Measurements from ENCODE around the gene CEP72. TPM values are rescaled to one million over a fixed set of nuclear protein-coding genes. Genes with fewer than 3 reads are reported as not detected.
"Not testable (repeated sequence)": the region's sequence is repeated elsewhere in the genome, so short reads cannot be mapped to it uniquely, and the experiment has no call there.

Gene CEP72
- total RNA-seq, 1 donor from 2014 or later: 4.8 TPM

GRCh38 chr5:623531-623930 is 11.4 kb downstream of the CEP72 start:
- no peak for DNase-seq (ENCODE audit: low read depth)
- no peaks in the 10 kb centered on the region for H3K27me3 ChIP-seq (ENCODE audit: control insufficient read depth, insufficient read depth, low read length)
- H3K36me3 ChIP-seq (ENCODE audit: control insufficient read depth, insufficient read depth, low read length): no peaks in the 10 kb centered on the region
- TF ChIP-seq CTCF (IDR thresholded peaks at IDR 0.05; ENCODE audit: insufficient read depth, low read length, poor library complexity, severe bottlenecking): no peak
- no peak overlapping the region for H3K4me3 ChIP-seq (ENCODE audit: low read depth, low read length)

- no peaks in the 10 kb centered on the region for H3K27me3 ChIP-seq (ENCODE audit: control insufficient read depth, insufficient read depth, low read length)
- no peak for DNase-seq (ENCODE audit: low read depth)
- no peak for TF ChIP-seq CTCF (IDR thresholded peaks at IDR 0.05; ENCODE audit: insufficient read depth, low read length, poor library complexity, severe bottlenecking)
- H3K36me3 ChIP-seq (ENCODE audit: control insufficient read depth, insufficient read depth, low read length): no peaks in the 10 kb centered on the region
- H3K4me3 ChIP-seq (ENCODE audit: low read depth, low read length): no peak overlapping the region
Measured at GRCh38 chr5:624118-624950, 12.2 kb downstream of the CEP72 start.

GRCh38 chr5:624951-625230 is 12.8 kb downstream of the CEP72 start:
- no peak for TF ChIP-seq CTCF (IDR thresholded peaks at IDR 0.05; ENCODE audit: insufficient read depth, low read length, poor library complexity, severe bottlenecking)
- no peak overlapping the region for H3K4me3 ChIP-seq (ENCODE audit: low read depth, low read length)
- DNase-seq (ENCODE audit: low read depth): no peak
- no peaks in the 10 kb centered on the region for H3K36me3 ChIP-seq (ENCODE audit: control insufficient read depth, insufficient read depth, low read length)
- no peaks in the 10 kb centered on the region for H3K27me3 ChIP-seq (ENCODE audit: control insufficient read depth, insufficient read depth, low read length)

GRCh38 chr5:625516-625915 is 13.4 kb downstream of the CEP72 start:
- no peak overlapping the region for H3K4me3 ChIP-seq (ENCODE audit: low read depth, low read length)
- H3K27me3 ChIP-seq (ENCODE audit: control insufficient read depth, insufficient read depth, low read length): no peaks in the 10 kb centered on the region
- TF ChIP-seq CTCF (IDR thresholded peaks at IDR 0.05; ENCODE audit: insufficient read depth, low read length, poor library complexity, severe bottlenecking): no peak
- no peaks in the 10 kb centered on the region for H3K36me3 ChIP-seq (ENCODE audit: control insufficient read depth, insufficient read depth, low read length)
- DNase-seq (ENCODE audit: low read depth): no peak

GRCh38 chr5:626850-627249 is 14.7 kb downstream of the CEP72 start:
- H3K4me3 ChIP-seq (ENCODE audit: low read depth, low read length): no peak overlapping the region
- no peaks in the 10 kb centered on the region for H3K36me3 ChIP-seq (ENCODE audit: control insufficient read depth, insufficient read depth, low read length)
- H3K27me3 ChIP-seq (ENCODE audit: control insufficient read depth, insufficient read depth, low read length): no peaks in the 10 kb centered on the region
- TF ChIP-seq CTCF (IDR thresholded peaks at IDR 0.05; ENCODE audit: insufficient read depth, low read length, poor library complexity, severe bottlenecking): no peak
- no peak for DNase-seq (ENCODE audit: low read depth)

GRCh38 chr5:627840-628239 is 15.7 kb downstream of the CEP72 start:
- no peak for DNase-seq (ENCODE audit: low read depth)
- H3K36me3 ChIP-seq (ENCODE audit: control insufficient read depth, insufficient read depth, low read length): no peaks in the 10 kb centered on the region
- no peaks in the 10 kb centered on the region for H3K27me3 ChIP-seq (ENCODE audit: control insufficient read depth, insufficient read depth, low read length)
- H3K4me3 ChIP-seq (ENCODE audit: low read depth, low read length): no peak overlapping the region
- no peak for TF ChIP-seq CTCF (IDR thresholded peaks at IDR 0.05; ENCODE audit: insufficient read depth, low read length, poor library complexity, severe bottlenecking)

GRCh38 chr5:628351-629205 is 16.4 kb downstream of the CEP72 start:
- H3K27me3 ChIP-seq (ENCODE audit: control insufficient read depth, insufficient read depth, low read length); H3K36me3 ChIP-seq (ENCODE audit: control insufficient read depth, insufficient read depth, low read length); DNase-seq (ENCODE audit: low read depth); H3K4me3 ChIP-seq (ENCODE audit: low read depth, low read length): not testable (repeated sequence)

All from kidney epithelial cell (primary cell).